K562 (cell line): ENCODE results near the gene CRKL. TPM values are rescaled to one million over a fixed set of nuclear protein-coding genes. Genes with fewer than 3 reads are reported as not detected.

Source experiments
- ATAC-seq: fragments of 200-7000 bp; cut with Tn5 transposase; 3 replicates; pipeline ENCODE4 v1.9.1; 2020; ENCODE audit warnings: moderate library complexity
- BruUV-seq: library from RNA; stranded (reverse); fragments of 400-500 nt; replicated peaks from 2 replicates; lab custom pipeline; 2021; lab: Mats Ljungman, UMichigan
- CTCF ChIA-PET: fragments of 300-600 bp; formaldehyde crosslinking; extraction: SDS; loops from one replicate; lab custom pipeline; 2021; ENCODE audit warnings: low intra/inter-chr PET ratio; lab: Yijun Ruan, JAX
- POLR2A ChIA-PET: fragments of 300-600, 350-650 bp; sonication (Branson Sonifier 250); formaldehyde crosslinking; extraction: SDS; loops from one replicate; lab custom pipeline; 2021; ENCODE audit warnings: antibody characterized with exemption, inconsistent platforms; lab: Yijun Ruan, JAX
- DNase-seq, 4 experiments: peaks; one replicate each; pipeline versions ENCODE4 v3.0.0 to v3.0.0-alpha.2; 2011 to 2018; ENCODE audit warnings: low spot score in 3 of 4, mixed read lengths in 3 of 4; ENCODE audit errors: extremely low read depth in 1 of 4
- FAIRE-seq: peaks from 2 replicates; lab custom pipeline; 2011; peaks lifted over from hg19 to GRCh38; lab: Jason Lieb, UNC
- H2AFZ ChIP-seq: 2 replicates; pipeline ENCODE4 v1.6.0; 2011; ENCODE audit warnings: low read depth, low read length, control low read depth, inconsistent platforms
- H3K27ac ChIP-seq: fragments of 200-600 bp; 3 replicates; pipeline ENCODE4 v1.8.0; 2011; ENCODE audit warnings: low read depth, mild to moderate bottlenecking, control low read depth, inconsistent platforms, low read length, moderate library complexity, mixed read lengths; ENCODE audit errors: extremely low read depth
- H3K27me3 ChIP-seq, 2 experiments: fragments of 300-600 bp in 1 of 2; 2 replicates in 1 of 2; 3 replicates in 1 of 2; pipeline versions ENCODE4 v1.6.0 to v1.8.0; 2011; ENCODE audit warnings: inconsistent platforms in 2 of 2, low read length in 2 of 2, mild to moderate bottlenecking in 1 of 2, mixed read lengths in 1 of 2, moderate library complexity in 1 of 2; ENCODE audit not compliant: control insufficient read depth in 2 of 2, insufficient read depth in 2 of 2
- H3K36me3 ChIP-seq: fragments of 300-600 bp; 3 replicates; pipeline ENCODE4 v1.8.0; 2011; ENCODE audit warnings: mild to moderate bottlenecking, low read length, inconsistent platforms; ENCODE audit not compliant: control insufficient read depth, insufficient read depth
- H3K4me1 ChIP-seq, 2 experiments: fragments of 200-600 bp in 1 of 2; replicated peaks in 1 of 2; 2 replicates in 1 of 2; 3 replicates in 1 of 2; pipeline versions ENCODE4 v1.5.1 to v1.8.0; 2011; ENCODE audit warnings: inconsistent platforms in 2 of 2, low read length in 2 of 2, mild to moderate bottlenecking in 1 of 2, mixed read lengths in 1 of 2, moderate library complexity in 1 of 2; ENCODE audit not compliant: control insufficient read depth in 2 of 2, insufficient read depth in 2 of 2
- H3K4me2 ChIP-seq: 2 replicates; pipeline ENCODE4 v1.6.1; 2011; ENCODE audit warnings: low read length, control low read depth, inconsistent platforms, mixed read lengths; ENCODE audit not compliant: insufficient read depth
- H3K4me3 ChIP-seq: fragments of 200-600 bp; sonication (generic), shearing (Covaris generic); 2 replicates; pipeline ENCODE4 v1.5.1; 2016; ENCODE audit warnings: control low read depth, inconsistent platforms
- H3K79me2 ChIP-seq: fragments of 200-600 bp; 3 replicates; pipeline ENCODE4 v1.8.0; 2011; ENCODE audit warnings: low read length, inconsistent platforms; ENCODE audit not compliant: control insufficient read depth, insufficient read depth
- H3K9ac ChIP-seq, 2 experiments: 2 replicates each; pipeline versions ENCODE4 v1.6.0 to v1.6.1; 2011; ENCODE audit warnings: low read depth in 2 of 2, low read length in 2 of 2, control low read depth in 1 of 2, inconsistent platforms in 1 of 2, mild to moderate bottlenecking in 1 of 2, mixed read lengths in 1 of 2; ENCODE audit not compliant: insufficient read depth in 1 of 2
- H3K9me1 ChIP-seq: one replicate; pipeline ENCODE4 v1.6.0; 2011; ENCODE audit warnings: inconsistent platforms, mild to moderate bottlenecking, low read length, moderate library complexity; ENCODE audit not compliant: control insufficient read depth, insufficient read depth
- H3K9me3 ChIP-seq: replicated peaks from 2 replicates; pipeline ENCODE4 v1.5.1; 2011; ENCODE audit warnings: low read depth, low read length, inconsistent platforms; ENCODE audit not compliant: control insufficient read depth, insufficient read depth
- H4K20me1 ChIP-seq: replicated peaks from 2 replicates; pipeline ENCODE4 v1.6.1; 2011; ENCODE audit warnings: low read length, inconsistent platforms, mixed read lengths; ENCODE audit not compliant: control insufficient read depth, insufficient read depth
- HINFP ChIP-seq: fragments of 450-650 bp; conservative IDR thresholded peaks from 2 replicates; pipeline ENCODE4 v1.6.1; 2016; ENCODE audit warnings: missing genetic modification characterization, low read depth, mild to moderate bottlenecking, control low read depth, missing compliant biosample characterization
- MYC ChIP-seq, 2 experiments: fragments of 250-450 bp in 1 of 2; sonication (Bioruptor Pico) in 1 of 2; IDR thresholded peaks; 2 replicates each; pipeline versions ENCODE4 v1.5.1 to v1.6.1; 2012 to 2021; ENCODE audit warnings: low read depth in 2 of 2, borderline replicate concordance in 1 of 2, improper control_type of control experiment in 1 of 2, low read length in 1 of 2, mild to moderate bottlenecking in 1 of 2, moderate library complexity in 1 of 2
- NR2C2 ChIP-seq, 2 experiments: fragments of 200-800 bp in 1 of 2; sonication (Bioruptor generic) in 1 of 2; sonication (generic) in 1 of 2; formaldehyde crosslinking in 1 of 2; IDR thresholded peaks; 2 replicates each; pipeline versions ENCODE4 v1.6.1 to v1.8.0; 2016 to 2022; ENCODE audit warnings: mild to moderate bottlenecking in 1 of 2, missing compliant biosample characterization in 1 of 2, missing genetic modification characterization in 1 of 2, missing genetic modification reagents in 1 of 2
- SMC3 ChIP-seq: conservative IDR thresholded peaks from 2 replicates; pipeline ENCODE4 v1.6.1; 2011; ENCODE audit warnings: low read depth, low read length, improper control_type of control experiment; ENCODE audit not compliant: insufficient read depth
- TGIF2 ChIP-seq: sonication (generic); formaldehyde crosslinking; IDR thresholded peaks from 2 replicates; pipeline ENCODE4 v1.8.1; 2022; ENCODE audit warnings: mild to moderate bottlenecking, missing genetic modification reagents, moderate library complexity
- UBTF ChIP-seq, 2 experiments: IDR thresholded peaks; 2 replicates each; pipeline ENCODE4 v1.6.1; 2012; ENCODE audit warnings: improper control_type of control experiment in 2 of 2, low read depth in 2 of 2, low read length in 2 of 2, borderline replicate concordance in 1 of 2
- ZC3H11A ChIP-seq: IDR thresholded peaks from 2 replicates; pipeline ENCODE4 v1.6.1; 2012; ENCODE audit warnings: low read depth, low read length, improper control_type of control experiment
- ZC3H8 ChIP-seq: fragments of 450-650 bp; IDR thresholded peaks from 2 replicates; pipeline ENCODE4 v1.6.1; 2017
- ZNF431 ChIP-seq: sonication (generic); formaldehyde crosslinking; IDR thresholded peaks from 2 replicates; pipeline ENCODE4 v1.8.0; 2022; ENCODE audit warnings: mild to moderate bottlenecking, missing genetic modification reagents
- WGBS: fragments of 100-300 bp; shearing (Covaris generic); methylation state at CpG from one replicate; pipeline ENCODE4 v1.1.6; 2016; ENCODE audit warnings: low coverage, mixed read lengths; ENCODE audit not compliant: insufficient coverage; ENCODE audit errors: missing lambda C conversion rate; 5-methylcytosine and 5-hydroxymethylcytosine counted together
- in situ Hi-C: fragments of 300-500 bp; cut with MboI; formaldehyde crosslinking; loops from 4 replicates; pipeline ENCODE4 v1.15.0; 2018; ENCODE audit warnings: inconsistent platforms, mixed read lengths
- intact Hi-C: fragments of 100-400 bp; cut with micrococcal nuclease; formaldehyde crosslinking; loops from 2 replicates; pipeline ENCODE4 v1.14.2; 2022
- polyA plus RNA-seq, 8 experiments: library from polyadenylated mRNA; depleted of rRNA in 4 of 8; stranded (reverse) in 5 of 8; unstranded in 3 of 8; fragments of >200 nt; fragmentation: Nextera tagmentation in 2 of 8; fragmentation: Illumina TruSeq in 1 of 8; extraction: Ambion mirVana in 2 of 8; extraction: Trizol in 1 of 8; gene quantifications; 2 replicates each; pipeline versions ENCODE4 v1.2.1 to v1.2.3, GENCODE V29; 2011 to 2014; ENCODE audit warnings: inconsistent platforms in 1 of 8, missing spikeins in 1 of 8
- total RNA-seq, 7 experiments: library from RNA; depleted of rRNA in 6 of 7; stranded (reverse); fragments of >200 nt in 6 of 7; fragmentation: Illumina TruSeq in 2 of 7; extraction: Trizol in 2 of 7; gene quantifications; 2 replicates each; pipeline versions ENCODE4 v1.2.1 to v1.2.3, GENCODE V29; 2011 to 2021; ENCODE audit warnings: low replicate concordance in 1 of 7

Gene CRKL
- total and polyA plus RNA-seq, 9 of the 15 experiments (the other 6 are each of a cell fraction or from before 2014, with no cell fraction given) = 100 to 263 (median 124) TPM

- peak overlapping the region; percentile 67 for H3K4me3 ChIP-seq
- FAIRE-seq = no peak
- intact Hi-C loops (loop anchor here (5.0 to 10.0 kb wide), 2 partner anchors 414 to 949 kb away; partner anchors contain the start of genes MAPK1 and MED15), in situ Hi-C loops (no loop called here)
- H3K4me2 ChIP-seq = peak overlapping the region; percentile 91
- H3K9me3 ChIP-seq = no peaks in the 10 kb centered on the region
- H3K79me2 ChIP-seq = peaks cover 75% of the 10 kb centered on the region
- peaks cover 29 to 48% of the 10 kb centered on the region in 2 experiments for H3K4me1 ChIP-seq
- H3K36me3 ChIP-seq = peaks cover 42% of the 10 kb centered on the region
- H3K9ac ChIP-seq = peak overlapping the region; percentile 92 to 98
- no peaks in the 10 kb centered on the region for H3K27me3 ChIP-seq
- POLR2A ChIA-PET = interaction anchor here (0.6 to 54.6 kb wide), 4 partner anchors 20 to 158 kb away, joined by 3 to 1556 read pairs (median 8); partner anchors contain the start of genes AIFM3 and LZTR1
- no peak for ATAC-seq
- peaks cover 56% of the 10 kb centered on the region for H4K20me1 ChIP-seq
- under 1% methylated on average over 19 of the region's 19 CpGs for WGBS
- peak overlapping the region; percentile 89 for H3K27ac ChIP-seq
- DNase-seq = peak; percentile 83 to 90 (median 85)
- 0 out of 2 replicates have a peak, but pooled peaks have one; percentile 8 for TF ChIP-seq SMC3
- TF ChIP-seq ZC3H8 = no peak
- 0 out of 2 replicates have a peak, but pooled peaks have one; percentile 61 for TF ChIP-seq ZC3H11A
- no peak for TF ChIP-seq HINFP
- peak; percentile 35; the same call in 1 of the 2 replicates for TF ChIP-seq NR2C2 (CRISPR knock-in tag; IDR thresholded peaks at IDR 0.05)
- TF ChIP-seq NR2C2 (tag; IDR thresholded peaks at IDR 0.05) = no peak
- TF ChIP-seq ZNF431 (CRISPR knock-in tag) = no peak
- no peak for TF ChIP-seq TGIF2 (CRISPR knock-in tag)
- TF ChIP-seq MYC (IDR thresholded peaks at IDR 0.05; ENCODE audit: low read depth, low read length) = peak; percentile 17; the same call in 1 of the 2 replicates
- no peak for TF ChIP-seq MYC (CRISPR knock-in tag; IDR thresholded peaks at IDR 0.05; ENCODE audit: borderline replicate concordance, low read depth)
- 0 out of 4 replicates have a peak, but pooled peaks of 1 of the 2 experiments have one; percentile 37 for TF ChIP-seq UBTF (IDR thresholded peaks at IDR 0.05; ENCODE audit: borderline replicate concordance in 1 of 2, low read depth in 2 of 2, low read length in 2 of 2)
- CTCF ChIA-PET = interaction anchor here (0.6 kb wide), 1 partner anchor 14 kb away, joined by 6 read pairs; no protein-coding TSS in a partner anchor
- no TSS peak for BruUV-seq
- H2AFZ ChIP-seq = no peak overlapping the region
- H3K9me1 ChIP-seq = no peaks in the 10 kb centered on the region
Measured at GRCh38 chr22:20918663-20919218, 1.5 kb downstream of the CRKL start.
